HL-60 (cell line): ENCODE measurements around the gene CFAP157.
A peak's percentile ranks its signal among the peaks of the same experiment; 100 is the strongest.

Experiments used
- DNase-seq, 2 experiments: peaks; one replicate each; pipeline ENCODE4 v3.0.0-alpha.2; 2010 to 2020; ENCODE audit warnings: low read depth in 1 of 2, low spot score in 1 of 2
- H3K27ac ChIP-seq: fragments of 250-450 bp; sonication (Bioruptor Pico); replicated peaks from 2 replicates; pipeline ENCODE4 v1.5.1; 2020; ENCODE audit warnings: mild to moderate bottlenecking, moderate library complexity
- H3K27me3 ChIP-seq: fragments of 250-450 bp; sonication (Bioruptor Pico); 2 replicates; pipeline ENCODE4 v1.5.1; 2021; ENCODE audit warnings: mild to moderate bottlenecking, moderate library complexity; ENCODE audit not compliant: insufficient read depth, poor library complexity, severe bottlenecking
- H3K4me3 ChIP-seq: replicated peaks from 2 replicates; pipeline ENCODE4 v1.5.1; 2011; ENCODE audit warnings: mild to moderate bottlenecking, control low read depth, low read length; ENCODE audit not compliant: insufficient read depth
- CTCF ChIP-seq: IDR thresholded peaks from one replicate; pipeline ENCODE4 v1.5.1; 2011; ENCODE audit warnings: low read length, control low read depth, inconsistent platforms; ENCODE audit not compliant: insufficient read depth
- GABPA ChIP-seq: IDR thresholded peaks from 2 replicates; pipeline ENCODE4 v1.6.1; 2012; ENCODE audit warnings: low read depth
- POLR2AphosphoS5 ChIP-seq: IDR thresholded peaks from 2 replicates; pipeline ENCODE4 v1.6.1; 2012; ENCODE audit warnings: low read depth
- REST ChIP-seq: IDR thresholded peaks from 2 replicates; pipeline ENCODE4 v1.6.1; 2012; ENCODE audit warnings: low read depth; ENCODE audit not compliant: insufficient replicate concordance
- SPI1 ChIP-seq: IDR thresholded peaks from 2 replicates; pipeline ENCODE4 v1.6.1; 2012; ENCODE audit warnings: low read depth, mild to moderate bottlenecking, borderline replicate concordance

Gene CFAP157

GRCh38 chr9:127711226-127711701, 4.5 kb downstream of the CFAP157 start:
- peak; percentile 81 for TF ChIP-seq POLR2AphosphoS5
- TF ChIP-seq SPI1, result no peak
- TF ChIP-seq REST, result no peak
- no peak overlapping the region for H3K27ac ChIP-seq
- no peak overlapping the region for H3K4me3 ChIP-seq
- peak; percentile 75 to 84 for DNase-seq
- H3K27me3 ChIP-seq, result no peaks in the 10 kb centered on the region

DNA sequence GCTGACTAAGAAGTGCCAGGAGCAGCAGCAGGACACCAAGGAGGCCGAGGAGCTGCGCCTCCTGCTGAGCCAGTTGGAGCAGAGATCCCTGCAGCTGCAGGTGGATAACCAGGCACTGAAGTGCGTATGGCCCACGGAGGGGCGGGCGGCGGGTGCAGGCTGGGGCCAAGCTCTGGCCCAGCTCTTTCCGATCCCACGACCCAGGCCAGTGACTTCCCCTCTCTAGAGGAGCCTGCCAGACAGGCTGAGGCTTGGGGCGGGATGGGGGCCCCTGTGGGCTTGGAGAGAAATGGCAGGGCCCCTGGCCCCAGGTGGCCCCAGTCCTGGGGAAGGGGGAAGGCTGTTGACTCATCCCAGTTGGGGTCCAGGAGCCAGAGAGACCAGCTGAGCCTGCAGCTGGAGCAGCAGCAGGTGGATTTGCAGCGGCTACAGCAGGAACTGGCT, 5.1 kb downstream of the CFAP157 start:
- H3K4me3 ChIP-seq, result no peak overlapping the region
- TF ChIP-seq REST (no peak), SPI1 (peak; percentile 74)
- H3K27me3 ChIP-seq, result no peaks in the 10 kb centered on the region
- peak in 1 of 2 experiments; percentile 57 for DNase-seq
- no peak overlapping the region for H3K27ac ChIP-seq

DNA sequence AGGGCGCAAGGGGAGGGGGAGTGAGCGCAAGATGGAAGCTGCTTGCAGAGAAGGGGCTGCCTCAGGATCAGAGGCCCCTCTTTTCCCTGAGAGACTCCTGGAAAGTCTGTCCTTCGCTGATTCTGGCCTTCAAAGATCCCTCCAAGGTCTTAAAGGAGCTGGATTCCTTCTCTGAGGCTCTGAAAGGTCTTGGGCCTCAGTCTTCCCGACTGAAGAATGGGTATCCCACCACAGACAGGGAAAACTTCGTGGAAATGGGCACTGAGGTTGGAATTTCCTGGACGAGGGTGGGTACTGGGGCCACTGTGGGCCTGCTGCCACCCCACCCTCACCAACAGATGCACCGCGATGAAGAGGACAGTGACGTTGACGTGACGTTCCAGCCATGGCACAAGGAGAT, 5.6 kb downstream of the CFAP157 start:
- H3K4me3 ChIP-seq, result no peak overlapping the region
- TF ChIP-seq CTCF (no peak), REST (no peak), GABPA (no peak), SPI1 (no peak), POLR2AphosphoS5 (no peak)
- no peak overlapping the region for H3K27ac ChIP-seq
- DNase-seq, result no peak
- no peaks in the 10 kb centered on the region for H3K27me3 ChIP-seq

DNA sequence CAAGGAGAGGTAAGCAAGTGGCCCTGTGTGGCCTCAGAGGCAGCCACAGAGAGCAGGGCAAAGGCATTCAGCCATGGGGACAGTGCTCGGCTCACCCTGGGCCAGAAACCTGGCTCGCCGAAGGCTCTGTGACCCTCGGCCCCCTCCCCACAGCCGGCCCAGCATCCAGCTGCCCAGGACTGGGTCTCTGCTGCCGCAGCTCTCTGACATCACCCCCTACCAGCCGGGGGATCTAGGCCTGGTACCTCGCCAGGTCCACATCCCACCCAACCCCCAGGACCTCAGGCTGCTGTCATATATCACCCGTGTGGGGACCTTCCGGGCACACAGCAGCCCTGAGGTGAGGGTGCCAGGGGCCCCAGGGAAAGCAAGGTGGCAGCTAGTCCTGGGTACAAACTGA, 6.1 kb downstream of the CFAP157 start:
- Histone ChIP-seq H3K27me3 (no peaks in the 10 kb centered on the region), H3K4me3 (no peak overlapping the region), H3K27ac (no peak overlapping the region)
- TF ChIP-seq GABPA (no peak), REST (no peak), SPI1 (no peak), CTCF (no peak)
- DNase-seq, result no peak
